IPS-18a (cell line): ENCODE data around the gene HIC1.

Experiments used
- H3K27ac ChIP-seq: one replicate; pipeline ENCODE4 v1.5.1; 2013; ENCODE audit warnings: low read length
- H3K27me3 ChIP-seq: one replicate; pipeline ENCODE4 v1.6.1; 2013; ENCODE audit warnings: mild to moderate bottlenecking, low read length; ENCODE audit not compliant: control insufficient read depth, insufficient read depth
- H3K36me3 ChIP-seq: one replicate; pipeline ENCODE4 v1.6.1; 2013; ENCODE audit warnings: low read depth, low read length; ENCODE audit not compliant: control insufficient read depth
- H3K4me1 ChIP-seq: one replicate; pipeline ENCODE4 v1.6.1; 2013; ENCODE audit warnings: low read depth, low read length; ENCODE audit not compliant: control insufficient read depth
- H3K4me3 ChIP-seq: one replicate; pipeline ENCODE4 v1.5.1; 2013; ENCODE audit warnings: low read length
- H3K9ac ChIP-seq: one replicate; pipeline ENCODE4 v1.6.1; 2013; ENCODE audit warnings: mild to moderate bottlenecking, low read length, moderate library complexity
- H3K9me3 ChIP-seq: one replicate; pipeline ENCODE4 v1.6.1; 2013; ENCODE audit warnings: low read depth, low read length; ENCODE audit not compliant: control insufficient read depth

Gene HIC1

GRCh38 chr17:2028234-2028614 is 26.7 kb upstream of the HIC1 start:
- Histone ChIP-seq H3K27me3 (peaks cover 66% of the 10 kb centered on the region), H3K4me1 (peaks cover 7% of the 10 kb centered on the region), H3K36me3 (no peaks in the 10 kb centered on the region), H3K4me3 (no peak overlapping the region), H3K9ac (no peak overlapping the region), H3K27ac (no peak overlapping the region), H3K9me3 (no peaks in the 10 kb centered on the region)

- Histone ChIP-seq H3K36me3 (no peaks in the 10 kb centered on the region), H3K27ac (no peak overlapping the region)
Measured at GRCh38 chr17:2028737-2029136, 26.2 kb upstream of the HIC1 start.

GRCh38 chr17:2029911-2030778 is 24.8 kb upstream of the HIC1 start, which contains the start of gene DPH1:
TSS of gene DPH1 (plus strand) at chr17:2030153. CDS start at chr17:2030170, 17 bp downstream.
- H3K4me1 ChIP-seq, result peaks cover 11% of the 10 kb centered on the region
- H3K9ac ChIP-seq, result peak within 1 kb of the TSS; percentile 71
- no peaks in the 10 kb centered on the region for H3K9me3 ChIP-seq
- no peak within 1 kb of the TSS for H3K27ac ChIP-seq
- H3K4me3 ChIP-seq, result peak within 1 kb of the TSS; percentile 100
- H3K27me3 ChIP-seq, result peaks cover 47% of the 10 kb centered on the region
- H3K36me3 ChIP-seq, result no peaks in the 10 kb centered on the region

More at GRCh38 chr17:2028737-2029136, 26.2 kb upstream of the HIC1 start:
- H3K27me3 ChIP-seq, result peaks cover 61% of the 10 kb centered on the region
- H3K4me3 ChIP-seq, result no peak overlapping the region
- peaks cover 8% of the 10 kb centered on the region for H3K4me1 ChIP-seq
- no peak overlapping the region for H3K9ac ChIP-seq
- H3K9me3 ChIP-seq, result no peaks in the 10 kb centered on the region

GRCh38 chr17:2030779-2031163 is 24.1 kb upstream of the HIC1 start:
- Histone ChIP-seq H3K9me3 (no peaks in the 10 kb centered on the region), H3K27me3 (peaks cover 41% of the 10 kb centered on the region), H3K9ac (no peak overlapping the region), H3K27ac (no peak overlapping the region), H3K36me3 (no peaks in the 10 kb centered on the region), H3K4me1 (peaks cover 11% of the 10 kb centered on the region), H3K4me3 (peak overlapping the region; percentile 100)

- Histone ChIP-seq H3K4me1 (peaks cover 11% of the 10 kb centered on the region), H3K9ac (no peak overlapping the region), H3K27ac (no peak overlapping the region)
Measured at GRCh38 chr17:2033153-2033552, 21.8 kb upstream of the HIC1 start.

GRCh38 chr17:2034157-2034556 is 20.7 kb upstream of the HIC1 start:
- no peak overlapping the region for H3K4me3 ChIP-seq
- no peaks in the 10 kb centered on the region for H3K9me3 ChIP-seq
- no peak overlapping the region for H3K9ac ChIP-seq
- H3K27me3 ChIP-seq, result peaks cover 7% of the 10 kb centered on the region
- peaks cover 3% of the 10 kb centered on the region for H3K36me3 ChIP-seq
- H3K27ac ChIP-seq, result no peak overlapping the region
- peaks cover 11% of the 10 kb centered on the region for H3K4me1 ChIP-seq

More at GRCh38 chr17:2033153-2033552, 21.8 kb upstream of the HIC1 start:
- Histone ChIP-seq H3K36me3 (peaks cover 3% of the 10 kb centered on the region), H3K4me3 (no peak overlapping the region), H3K9me3 (no peaks in the 10 kb centered on the region), H3K27me3 (peaks cover 17% of the 10 kb centered on the region)

- Histone ChIP-seq H3K9ac (no peak overlapping the region), H3K27ac (no peak overlapping the region), H3K9me3 (no peaks in the 10 kb centered on the region), H3K4me3 (no peak overlapping the region), H3K36me3 (peaks cover 3% of the 10 kb centered on the region), H3K27me3 (no peaks in the 10 kb centered on the region), H3K4me1 (peaks cover 7% of the 10 kb centered on the region)
Measured at GRCh38 chr17:2034806-2035540, 19.9 kb upstream of the HIC1 start.

- Histone ChIP-seq H3K36me3 (peaks cover 3% of the 10 kb centered on the region), H3K4me1 (peaks cover 5% of the 10 kb centered on the region), H3K27ac (no peak overlapping the region), H3K4me3 (no peak overlapping the region), H3K27me3 (no peaks in the 10 kb centered on the region), H3K9ac (no peak overlapping the region), H3K9me3 (no peaks in the 10 kb centered on the region)
Measured at GRCh38 chr17:2035541-2036488, 19.1 kb upstream of the HIC1 start.

GRCh38 chr17:2037155-2037554 is 17.7 kb upstream of the HIC1 start:
- peaks cover 3% of the 10 kb centered on the region for H3K36me3 ChIP-seq
- peaks cover 4% of the 10 kb centered on the region for H3K4me1 ChIP-seq
- no peak overlapping the region for H3K4me3 ChIP-seq
- H3K9ac ChIP-seq, result no peak overlapping the region
- no peak overlapping the region for H3K27ac ChIP-seq
- H3K9me3 ChIP-seq, result no peaks in the 10 kb centered on the region
- no peaks in the 10 kb centered on the region for H3K27me3 ChIP-seq

GRCh38 chr17:2040219-2040827 is 14.6 kb upstream of the HIC1 start:
- Histone ChIP-seq H3K27ac (no peak overlapping the region), H3K4me3 (no peak overlapping the region), H3K36me3 (peaks cover 3% of the 10 kb centered on the region), H3K9ac (no peak overlapping the region), H3K9me3 (no peaks in the 10 kb centered on the region), H3K27me3 (peaks cover 6% of the 10 kb centered on the region), H3K4me1 (peaks cover 5% of the 10 kb centered on the region)
